Smooth muscle cell (in vitro differentiated cells): Measurements from ENCODE around the gene RNF34. TPM values are rescaled to one million over a fixed set of nuclear protein-coding genes. Genes with fewer than 3 reads are reported as not detected.

Experiments used
- DNase-seq: peaks from one replicate; lab custom pipeline; 2025; ENCODE audit not compliant: unreplicated experiment; lab: John Stamatoyannopoulos, UW
- H2AFZ ChIP-seq: fragments of 200-600 bp; sonication (generic); 2 replicates; pipeline ENCODE4 v1.6.0; 2016; ENCODE audit warnings: antibody characterized with exemption, low read depth, mild to moderate bottlenecking
- H3F3A ChIP-seq: fragments of 200-600 bp; sonication (generic); 2 replicates; pipeline ENCODE4 v1.6.0; 2017; ENCODE audit warnings: antibody characterized with exemption, low read depth
- H3K27ac ChIP-seq: fragments of 200-600 bp; sonication (generic); 2 replicates; pipeline ENCODE4 v1.5.1; 2016; ENCODE audit warnings: low read depth, mild to moderate bottlenecking
- H3K27me3 ChIP-seq: fragments of 200-600 bp; sonication (generic); 2 replicates; pipeline ENCODE4 v1.6.1; 2016; ENCODE audit warnings: low read depth, mild to moderate bottlenecking
- H3K36me3 ChIP-seq: fragments of 200-600 bp; sonication (generic); 2 replicates; pipeline ENCODE4 v1.5.1; 2016; ENCODE audit warnings: low read depth
- H3K4me1 ChIP-seq: fragments of 200-600 bp; sonication (generic); 2 replicates; pipeline ENCODE4 v1.5.1; 2016; ENCODE audit warnings: low read depth
- H3K4me2 ChIP-seq: fragments of 200-600 bp; sonication (generic); 2 replicates; pipeline ENCODE4 v1.6.0; 2016; ENCODE audit warnings: mild to moderate bottlenecking
- H3K4me3 ChIP-seq: fragments of 200-600 bp; sonication (generic); 2 replicates; pipeline ENCODE4 v1.5.1; 2016; ENCODE audit warnings: mild to moderate bottlenecking
- H3K79me2 ChIP-seq: fragments of 200-600 bp; sonication (generic); 2 replicates; pipeline ENCODE4 v1.6.0; 2016; ENCODE audit warnings: low read depth, mild to moderate bottlenecking
- H3K9ac ChIP-seq: fragments of 200-600 bp; sonication (generic); 2 replicates; pipeline ENCODE4 v1.6.0; 2016; ENCODE audit warnings: low read depth
- H3K9me3 ChIP-seq: fragments of 200-600 bp; sonication (generic); replicated peaks from 2 replicates; pipeline ENCODE4 v1.5.1; 2016; ENCODE audit warnings: low read depth
- H4K20me1 ChIP-seq: fragments of 200-600 bp; sonication (generic); 2 replicates; pipeline ENCODE4 v1.6.0; 2016; ENCODE audit warnings: low read depth
- WGBS: methylation state at CpG from one replicate; pipeline ENCODE4 v1.1.7; 2016; ENCODE audit warnings: low lambda C conversion rate; 5-methylcytosine and 5-hydroxymethylcytosine counted together
- polyA plus RNA-seq: library from polyadenylated mRNA; unstranded; fragments of >200 nt; fragmentation: Nextera tagmentation; extraction: Ambion mirVana; gene quantifications from 2 replicates; pipeline ENCODE4 v1.2.1, GENCODE V29; 2016
- total RNA-seq: library from RNA; depleted of rRNA; stranded (reverse); fragments of >200 nt; gene quantifications from 2 replicates; pipeline ENCODE4 v1.2.3, GENCODE V29; 2014
- TF ChIP-seq, protein P1 (sequence below): fragments of 200-600 bp; sonication (generic); IDR thresholded peaks from 2 replicates; pipeline ENCODE4 v1.5.1; 2017; ENCODE audit warnings: borderline replicate concordance, mild to moderate bottlenecking, antibody characterized with exemption; ENCODE audit not compliant: insufficient read depth, poor library complexity, severe bottlenecking

RNF34 gene
- total RNA-seq = 24.0 and 24.2 TPM in 2 replicates
- 19.4 and 24.7 TPM in 2 replicates for polyA plus RNA-seq

GRCh38 chr12:121399391-121400331, at the start of gene RNF34:
RNF34 (plus strand) TSS chr12:121400118; CDS start chr12:121400213, 95 bp downstream.
- H4K20me1 ChIP-seq = peaks cover 24% of the 10 kb centered on the region
- H3K79me2 ChIP-seq = peaks cover 50% of the 10 kb centered on the region
- peak within 1 kb of the TSS; percentile 77 for H3K9ac ChIP-seq
- H3K4me1 ChIP-seq = peaks cover 27% of the 10 kb centered on the region
- H3K4me2 ChIP-seq = peak within 1 kb of the TSS; percentile 95
- H3K36me3 ChIP-seq = no peaks in the 10 kb centered on the region
- H3F3A ChIP-seq = no peaks in the 10 kb centered on the region
- TF ChIP-seq, protein P1, sequence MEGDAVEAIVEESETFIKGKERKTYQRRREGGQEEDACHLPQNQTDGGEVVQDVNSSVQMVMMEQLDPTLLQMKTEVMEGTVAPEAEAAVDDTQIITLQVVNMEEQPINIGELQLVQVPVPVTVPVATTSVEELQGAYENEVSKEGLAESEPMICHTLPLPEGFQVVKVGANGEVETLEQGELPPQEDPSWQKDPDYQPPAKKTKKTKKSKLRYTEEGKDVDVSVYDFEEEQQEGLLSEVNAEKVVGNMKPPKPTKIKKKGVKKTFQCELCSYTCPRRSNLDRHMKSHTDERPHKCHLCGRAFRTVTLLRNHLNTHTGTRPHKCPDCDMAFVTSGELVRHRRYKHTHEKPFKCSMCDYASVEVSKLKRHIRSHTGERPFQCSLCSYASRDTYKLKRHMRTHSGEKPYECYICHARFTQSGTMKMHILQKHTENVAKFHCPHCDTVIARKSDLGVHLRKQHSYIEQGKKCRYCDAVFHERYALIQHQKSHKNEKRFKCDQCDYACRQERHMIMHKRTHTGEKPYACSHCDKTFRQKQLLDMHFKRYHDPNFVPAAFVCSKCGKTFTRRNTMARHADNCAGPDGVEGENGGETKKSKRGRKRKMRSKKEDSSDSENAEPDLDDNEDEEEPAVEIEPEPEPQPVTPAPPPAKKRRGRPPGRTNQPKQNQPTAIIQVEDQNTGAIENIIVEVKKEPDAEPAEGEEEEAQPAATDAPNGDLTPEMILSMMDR = no peak
- H2AFZ ChIP-seq = peak within 1 kb of the TSS; percentile 92
- H3K27ac ChIP-seq = peak within 1 kb of the TSS; percentile 67
- H3K9me3 ChIP-seq = no peaks in the 10 kb centered on the region
- peak; percentile 87 for DNase-seq
- WGBS = 2% methylated on average over 73 of the region's 77 CpGs
- H3K27me3 ChIP-seq = no peaks in the 10 kb centered on the region
- H3K4me3 ChIP-seq = peak within 1 kb of the TSS; percentile 89

DNA sequence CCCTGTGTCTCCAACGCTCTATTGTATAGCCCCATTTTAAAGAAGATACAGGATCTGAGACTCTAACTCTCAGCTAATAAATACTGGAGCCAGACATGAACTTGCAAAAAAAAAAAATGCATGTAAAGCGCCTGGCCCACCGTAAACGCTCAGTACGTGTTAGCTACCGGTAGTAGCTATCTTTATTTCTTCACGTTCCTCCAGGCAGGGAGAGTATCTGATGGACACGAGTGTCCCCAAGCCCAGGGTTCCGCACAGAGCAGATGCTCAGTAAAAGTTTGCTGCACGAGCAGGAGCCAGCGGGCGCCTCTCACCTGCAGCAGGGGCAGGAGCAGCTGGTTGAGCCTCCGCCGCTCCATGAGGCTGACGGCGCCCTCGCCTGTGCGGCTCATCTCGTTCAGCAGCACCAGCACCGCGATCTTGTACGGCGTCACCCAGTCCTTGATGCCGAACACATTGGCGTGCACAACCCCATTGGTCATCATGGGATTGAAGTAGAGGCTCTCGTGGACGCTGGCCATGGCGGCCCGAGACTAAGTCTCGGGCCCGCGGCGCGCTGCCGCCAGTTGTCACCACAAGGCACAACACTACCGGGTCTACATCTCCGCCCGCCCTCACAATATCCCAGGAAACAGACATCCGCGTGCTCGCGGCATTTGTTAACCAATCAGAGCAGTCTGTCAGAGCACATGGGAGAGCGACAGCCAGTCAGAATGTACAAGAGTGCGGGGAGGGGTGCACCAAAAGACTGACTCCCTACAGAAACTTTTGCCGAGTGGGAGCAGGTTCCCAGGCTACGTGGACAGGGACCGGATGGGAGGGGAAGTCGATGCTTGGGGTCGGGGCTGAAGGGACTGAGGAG, 47.9 kb upstream of the RNF34 start, which contains the start of gene ANAPC5:
Gene ANAPC5 (minus strand): TSS at position 592 of the 862 bp plus-strand sequence. CDS start 71 bp downstream, at position 521.
- TF ChIP-seq, protein P1 = no peak
- Histone ChIP-seq H3K9me3 (no peaks in the 10 kb centered on the region), H3K36me3 (peaks cover under 1% of the 10 kb centered on the region), H3K4me2 (peak within 1 kb of the TSS; percentile 93), H3K4me1 (peaks cover 5% of the 10 kb centered on the region), H3K27me3 (no peaks in the 10 kb centered on the region), H3K9ac (peak within 1 kb of the TSS; percentile 71), H3F3A (no peaks in the 10 kb centered on the region), H3K27ac (peak within 1 kb of the TSS; percentile 66), H4K20me1 (peaks cover 20% of the 10 kb centered on the region), H3K4me3 (peak within 1 kb of the TSS; percentile 94), H3K79me2 (peaks cover 42% of the 10 kb centered on the region), H2AFZ (peak within 1 kb of the TSS; percentile 87)
- under 1% methylated on average over 49 of the region's 49 CpGs for WGBS
- DNase-seq = peak; percentile 68

GRCh38 chr12:121352682-121353018, 47.3 kb upstream of the RNF34 start:
- Histone ChIP-seq H4K20me1 (peaks cover 14% of the 10 kb centered on the region), H3F3A (no peaks in the 10 kb centered on the region), H3K9me3 (no peaks in the 10 kb centered on the region), H3K4me3 (peak overlapping the region; percentile 94), H3K27ac (peak overlapping the region; percentile 66), H2AFZ (peak overlapping the region; percentile 87), H3K36me3 (no peaks in the 10 kb centered on the region), H3K4me2 (peak overlapping the region; percentile 93), H3K9ac (peak overlapping the region; percentile 53), H3K4me1 (peaks cover 5% of the 10 kb centered on the region), H3K27me3 (no peaks in the 10 kb centered on the region), H3K79me2 (peaks cover 36% of the 10 kb centered on the region)
- TF ChIP-seq, protein P1 = no peak
- DNase-seq = no peak
- WGBS = 2% methylated on average over 8 of the region's 12 CpGs
